ENCODE measurements around the gene WFIKKN2.
A peak's percentile ranks its signal among the peaks of the same experiment; 100 is the strongest.

The WFIKKN2 gene

DNA sequence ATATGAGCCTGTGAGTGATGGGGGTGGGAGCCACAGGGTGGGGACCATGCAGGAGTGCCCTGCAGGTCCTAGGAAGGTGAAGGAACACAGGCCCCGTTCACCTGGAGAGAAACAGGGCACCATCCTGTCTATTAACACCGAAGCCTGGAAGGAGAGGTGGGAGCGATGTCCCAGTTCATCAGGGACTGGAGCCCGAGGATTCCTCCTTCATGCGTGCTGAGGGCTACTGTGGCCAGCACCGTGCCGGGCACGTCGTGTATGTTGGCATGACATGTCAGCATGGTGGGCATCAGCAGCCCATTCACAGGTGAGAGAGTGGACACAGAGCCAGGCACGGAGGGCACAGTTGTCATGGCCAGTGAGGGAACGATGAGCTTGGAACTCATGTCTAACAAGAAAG is 1.4 kb downstream of the WFIKKN2 start:
- no peak for DNase-seq

DNA sequence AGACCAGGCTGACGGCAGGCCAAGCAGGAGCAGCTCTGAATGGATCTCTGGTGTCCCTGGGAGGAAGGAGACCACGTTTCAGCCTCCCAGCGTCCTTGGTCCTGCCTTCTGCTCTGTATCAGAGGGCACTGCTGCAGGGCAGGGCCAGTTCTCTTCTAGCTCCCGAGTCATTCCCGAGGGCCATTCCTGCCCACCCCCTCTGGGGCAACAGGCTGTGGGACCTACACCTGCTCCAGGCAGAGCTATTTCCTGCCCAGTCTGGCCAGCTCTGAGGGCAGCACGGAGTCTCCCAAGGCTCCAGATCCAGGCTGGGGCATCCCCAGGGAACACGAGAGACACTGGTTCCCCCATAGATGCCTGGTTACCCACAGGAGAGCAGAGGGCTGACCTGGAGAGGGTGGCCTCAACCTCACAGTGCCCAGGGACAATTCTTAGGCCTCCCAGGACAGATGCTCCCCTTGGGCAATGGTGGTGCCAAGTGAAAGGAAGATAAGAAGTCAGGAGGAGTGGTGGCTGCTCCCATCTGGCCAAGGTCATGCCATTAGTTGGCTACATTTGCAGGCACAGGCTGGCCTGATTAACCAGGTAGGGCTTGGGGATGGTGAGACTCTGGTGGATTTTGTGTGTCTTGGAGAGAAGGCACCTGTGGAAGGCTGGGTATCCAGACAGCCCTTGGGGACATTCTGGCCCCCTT is 2.0 kb downstream of the WFIKKN2 start:
- no peak for DNase-seq

DNA sequence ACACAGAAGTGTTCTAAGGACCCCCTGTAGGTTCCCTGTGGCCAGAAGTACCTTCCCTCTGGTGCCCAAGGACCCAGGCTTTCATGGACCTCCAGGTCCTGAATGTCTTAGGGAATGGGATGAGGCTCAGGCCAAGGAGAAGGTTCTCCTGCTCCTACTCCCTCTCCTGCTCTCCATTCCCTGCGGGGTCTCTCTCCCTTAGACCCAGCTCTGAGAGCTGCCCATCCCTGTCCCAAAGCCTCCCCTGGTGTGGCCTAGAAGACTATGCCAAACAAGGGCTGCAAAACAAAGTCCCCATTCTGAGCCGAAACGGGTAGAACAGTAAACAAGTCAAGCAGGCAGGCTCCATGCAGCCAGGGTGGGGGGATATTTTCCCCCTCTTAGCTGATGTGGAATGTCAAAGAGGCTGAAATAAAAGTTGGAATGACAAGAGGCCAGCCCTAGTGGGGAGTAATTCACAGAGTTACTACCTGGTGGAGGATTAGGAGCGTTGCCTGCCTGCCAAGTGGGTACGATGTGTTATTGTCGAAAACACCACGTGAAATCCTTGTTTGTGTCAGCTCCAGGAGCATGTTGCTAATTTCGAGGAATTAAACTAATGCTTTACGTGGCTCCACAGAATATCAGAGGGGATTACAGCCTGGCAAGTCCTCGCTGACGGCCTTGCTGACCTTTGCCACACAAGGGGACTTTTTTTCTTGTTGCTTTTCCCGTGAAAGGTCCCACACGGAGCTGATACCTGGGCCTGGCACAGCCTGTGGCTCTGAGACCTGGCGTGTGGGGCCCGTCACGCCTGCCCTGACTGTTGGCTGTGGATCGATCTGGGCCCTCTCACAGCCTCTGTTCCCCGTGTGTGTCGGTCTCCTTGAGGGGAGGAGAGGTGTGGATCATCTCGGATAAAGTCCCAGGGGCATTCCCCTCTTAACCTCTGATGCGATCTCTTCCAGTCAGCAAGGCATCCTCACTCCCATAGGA is 2.9 kb downstream of the WFIKKN2 start:
- DNase-seq = no peak

- no peak for DNase-seq
These were observed 4.4 kb downstream of the WFIKKN2 start for GRCh38 chr17:50839591-50840310.

- no peak for DNase-seq
These were observed 5.0 kb downstream of the WFIKKN2 start for GRCh38 chr17:50840311-50840851.

DNA sequence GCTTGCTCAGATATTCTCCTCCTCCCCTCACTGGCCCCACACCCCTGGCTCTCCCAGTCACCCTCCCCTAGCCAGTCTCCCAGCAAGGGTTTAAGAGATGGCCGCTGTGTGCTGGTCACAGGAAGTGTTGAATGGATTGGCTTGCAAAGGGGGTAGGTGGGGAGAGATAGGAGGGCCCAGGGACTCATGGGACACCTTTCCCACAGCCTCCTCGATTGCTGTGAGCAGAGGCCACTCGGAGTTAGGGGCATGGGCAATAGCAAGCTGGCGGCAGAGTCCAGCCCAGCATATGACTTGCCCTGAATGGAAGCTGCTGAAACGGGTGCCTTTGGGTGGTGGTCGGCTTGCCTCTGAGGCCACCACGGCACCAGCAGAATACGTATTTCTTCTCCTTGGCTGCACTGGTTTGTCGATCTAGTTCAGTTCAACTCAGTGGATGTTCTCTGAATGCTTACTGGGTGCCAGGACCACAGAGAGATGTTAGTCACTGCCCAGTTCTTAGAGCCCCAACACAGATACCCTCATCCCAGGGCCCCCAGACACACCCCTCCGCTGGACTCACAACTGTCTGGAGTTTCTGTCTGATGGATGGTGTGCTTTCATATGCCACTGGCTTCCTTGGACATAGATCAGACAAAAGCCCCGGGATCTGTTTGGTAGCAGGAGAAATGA is 6.0 kb downstream of the WFIKKN2 start:
- no peak for DNase-seq

DNA sequence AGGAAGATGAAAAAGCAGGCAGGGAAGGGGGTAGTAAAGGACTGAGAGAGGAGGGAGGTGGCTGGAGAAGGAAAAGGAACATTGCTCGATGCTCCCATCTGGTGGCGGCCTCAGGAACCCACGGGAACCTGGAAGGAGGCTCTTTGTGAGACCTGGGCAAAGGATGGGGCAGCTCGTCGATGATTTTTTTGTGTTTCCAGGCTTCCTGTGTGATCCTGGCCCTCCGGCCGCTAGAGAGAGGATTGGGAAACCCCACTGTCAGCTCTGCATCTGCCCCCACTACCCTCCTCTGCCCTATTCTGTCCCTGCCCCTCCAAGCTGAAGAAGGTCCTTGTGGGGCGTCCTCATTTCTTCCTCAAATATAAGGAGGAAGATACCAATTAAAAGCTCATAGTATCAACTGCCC is 6.6 kb downstream of the WFIKKN2 start:
- peak; percentile 34 for DNase-seq

GRCh38 chr17:50842506-50843149 is 7.2 kb downstream of the WFIKKN2 start:
- DNase-seq = no peak

DNA sequence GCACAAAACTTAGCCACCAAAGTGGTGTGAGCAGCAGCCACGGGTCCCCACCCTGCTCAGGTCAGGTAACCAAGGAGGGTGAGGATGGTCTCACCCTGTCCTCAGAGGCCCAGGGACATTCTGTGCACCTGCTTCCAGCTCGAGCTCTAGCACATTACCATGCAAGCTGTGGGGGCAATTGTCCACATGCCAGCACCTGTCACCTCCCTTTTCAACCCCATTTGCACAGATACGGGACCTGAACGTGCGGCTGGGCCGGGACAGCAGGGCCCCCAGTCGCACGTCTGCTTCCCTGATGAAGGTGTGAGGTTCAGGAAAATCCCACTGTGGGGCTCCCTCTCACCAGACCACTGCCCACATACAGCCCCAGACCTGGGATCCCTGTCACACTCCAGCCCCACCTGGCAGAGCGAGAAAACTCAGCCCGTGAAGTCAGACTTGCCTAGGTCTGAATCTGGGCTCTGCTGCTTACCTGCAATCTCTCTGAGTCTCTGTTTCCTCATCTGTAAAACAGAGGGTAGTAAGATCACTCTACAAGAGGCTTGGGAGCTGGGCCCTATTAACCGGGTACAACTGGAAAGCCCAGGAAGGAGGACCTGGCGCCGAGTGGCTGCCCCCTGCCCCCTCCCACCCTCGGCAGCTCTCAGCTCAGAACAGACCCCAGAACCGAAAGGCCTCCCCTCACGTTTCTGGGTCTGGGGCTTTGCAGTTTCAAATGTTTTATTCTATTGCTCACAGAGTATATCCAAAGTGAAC is 7.9 kb downstream of the WFIKKN2 start:
- DNase-seq = no peak

- DNase-seq = no peak
These were observed 8.8 kb downstream of the WFIKKN2 start for GRCh38 chr17:50844117-50844700.

- DNase-seq = no peak
These were observed 10.1 kb downstream of the WFIKKN2 start for GRCh38 chr17:50845240-50846147.

DNA sequence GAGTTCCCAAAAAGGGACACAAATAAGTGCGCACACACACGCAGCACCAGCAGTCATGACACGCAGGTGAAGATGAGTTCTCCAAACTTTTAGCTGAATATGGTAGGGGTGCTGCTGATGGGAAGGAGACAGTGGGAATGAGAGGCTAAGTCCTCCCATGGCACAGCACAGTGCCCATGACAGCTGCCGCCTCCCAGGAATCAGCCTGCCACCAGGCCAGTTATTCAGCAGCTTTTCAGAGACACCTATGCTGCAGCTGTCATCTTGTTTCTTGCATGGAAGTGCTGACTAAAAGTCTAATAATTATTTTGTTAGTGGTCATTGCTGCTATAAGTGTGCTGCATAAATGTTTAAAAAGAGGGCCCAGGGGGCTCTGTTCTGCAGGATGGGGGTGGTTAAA is 12.2 kb downstream of the WFIKKN2 start:
- no peak for DNase-seq

DNA sequence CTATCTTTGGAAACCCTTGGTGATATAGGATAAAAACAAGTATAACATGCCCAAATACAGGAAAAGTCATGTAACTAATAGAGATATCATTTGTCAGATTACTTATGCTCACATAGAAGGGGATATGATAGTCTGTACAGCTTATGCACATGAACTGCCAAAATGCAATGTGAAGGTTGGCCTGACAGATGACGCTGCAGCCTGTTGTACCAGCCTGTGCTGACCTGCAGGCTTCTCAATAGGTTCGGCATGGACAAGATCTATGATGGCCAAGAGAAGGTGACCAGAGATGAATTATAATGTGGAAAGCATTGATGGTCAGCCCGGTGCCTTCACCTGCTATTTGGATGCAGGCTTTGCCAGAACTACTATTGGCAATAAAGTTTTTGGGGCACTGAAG is 12.7 kb downstream of the WFIKKN2 start:
- no peak for DNase-seq

- DNase-seq = no peak
These were observed 13.3 kb downstream of the WFIKKN2 start for GRCh38 chr17:50848711-50849110.

DNA sequence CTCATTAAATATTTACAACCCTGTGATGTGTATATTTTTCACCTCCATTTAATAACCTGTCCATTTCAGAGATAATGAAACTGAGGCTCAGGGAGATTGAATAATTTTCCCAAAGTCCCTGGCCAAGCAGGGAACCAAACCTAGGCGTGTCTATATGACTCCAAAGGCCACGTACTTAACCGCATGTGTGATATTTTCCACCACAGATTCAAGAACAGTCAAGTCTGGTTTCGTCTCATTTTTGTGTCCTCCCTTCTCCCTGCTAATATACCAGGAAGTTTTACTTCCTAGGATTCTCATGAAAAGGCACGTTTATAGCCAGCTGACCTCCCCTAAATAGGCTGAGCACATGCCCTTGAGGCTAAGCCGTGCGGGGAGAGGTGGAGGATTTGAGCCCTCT is 15.3 kb downstream of the WFIKKN2 start:
- DNase-seq = no peak

GRCh38 chr17:50853015-50853615 is 17.7 kb downstream of the WFIKKN2 start:
- DNase-seq = no peak

DNA sequence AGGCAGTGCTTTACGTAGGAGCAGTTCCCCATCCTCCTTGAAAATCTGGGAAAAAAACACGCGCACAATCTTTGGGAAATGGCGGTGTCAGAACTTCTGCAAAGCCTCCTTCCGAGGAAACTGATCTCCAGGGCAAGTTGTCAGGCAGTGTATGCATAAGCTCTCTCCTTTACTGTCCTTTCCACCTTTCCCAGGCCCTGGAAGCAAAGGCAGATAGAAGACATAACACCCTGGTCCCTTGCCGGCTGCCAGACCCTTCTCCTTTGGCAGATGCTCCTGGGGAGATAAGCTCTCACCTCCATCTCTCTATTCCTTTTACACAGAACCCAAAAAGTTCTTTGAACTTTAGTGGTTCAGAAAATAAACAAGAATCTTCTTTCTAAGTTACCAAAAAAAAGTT is 18.4 kb downstream of the WFIKKN2 start:
- DNase-seq = no peak

GRCh38 chr17:50855708-50856330 is 20.4 kb downstream of the WFIKKN2 start:
- no peak for DNase-seq

DNA sequence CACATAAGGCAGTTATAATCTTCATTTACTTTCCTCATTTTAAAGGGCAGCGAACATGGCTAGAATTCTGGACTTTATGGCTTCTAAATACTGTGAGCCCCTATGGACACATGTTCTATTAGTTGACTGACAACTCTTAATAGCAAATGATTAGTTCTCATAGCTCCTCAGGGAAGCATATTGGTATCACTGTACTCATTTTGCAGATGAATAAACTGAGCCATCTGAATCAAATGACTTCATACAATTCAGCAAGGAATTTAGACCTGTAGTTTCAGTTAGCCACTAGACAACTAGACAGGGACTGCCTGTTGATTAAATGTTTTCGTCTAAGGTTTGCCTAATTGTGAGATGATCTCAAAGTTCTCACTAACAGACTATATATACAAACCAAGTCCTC is 21.0 kb downstream of the WFIKKN2 start:
- no peak for DNase-seq

All from NCI-H446 treated with DMSO at 0.1 percent for 48 hours (cell line).